ENCODE data around the gene CC2D2B. TPM values are rescaled to one million over a fixed set of nuclear protein-coding genes. Genes with fewer than 3 reads are reported as not detected.

CC2D2B gene
- total RNA-seq, 3 donors from 2014 or later (not counting 1 experiment from before 2014, with no cell fraction given) = 0.14 to 0.68 TPM; not detected in 1

DNA sequence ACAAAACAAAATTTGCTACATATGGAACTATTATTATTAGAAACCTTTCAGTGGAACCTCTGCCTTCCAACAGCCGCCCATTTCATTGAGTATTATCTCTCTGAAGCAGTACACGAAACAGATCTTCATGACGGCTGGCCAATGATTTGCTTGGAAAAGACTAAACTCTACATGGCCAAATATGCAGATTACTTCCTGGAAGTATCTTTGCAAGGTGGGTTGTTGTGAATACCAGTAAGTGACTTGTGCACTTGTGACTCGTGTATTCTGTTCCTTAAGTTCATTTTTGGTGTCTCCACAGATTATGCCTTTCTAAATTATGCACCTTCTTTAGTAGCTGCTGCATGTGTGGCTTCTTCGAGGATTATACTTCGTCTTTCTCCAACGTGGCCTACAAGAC lies 149.0 kb downstream of the CC2D2B start:
- TF ChIP-seq, protein P1, sequence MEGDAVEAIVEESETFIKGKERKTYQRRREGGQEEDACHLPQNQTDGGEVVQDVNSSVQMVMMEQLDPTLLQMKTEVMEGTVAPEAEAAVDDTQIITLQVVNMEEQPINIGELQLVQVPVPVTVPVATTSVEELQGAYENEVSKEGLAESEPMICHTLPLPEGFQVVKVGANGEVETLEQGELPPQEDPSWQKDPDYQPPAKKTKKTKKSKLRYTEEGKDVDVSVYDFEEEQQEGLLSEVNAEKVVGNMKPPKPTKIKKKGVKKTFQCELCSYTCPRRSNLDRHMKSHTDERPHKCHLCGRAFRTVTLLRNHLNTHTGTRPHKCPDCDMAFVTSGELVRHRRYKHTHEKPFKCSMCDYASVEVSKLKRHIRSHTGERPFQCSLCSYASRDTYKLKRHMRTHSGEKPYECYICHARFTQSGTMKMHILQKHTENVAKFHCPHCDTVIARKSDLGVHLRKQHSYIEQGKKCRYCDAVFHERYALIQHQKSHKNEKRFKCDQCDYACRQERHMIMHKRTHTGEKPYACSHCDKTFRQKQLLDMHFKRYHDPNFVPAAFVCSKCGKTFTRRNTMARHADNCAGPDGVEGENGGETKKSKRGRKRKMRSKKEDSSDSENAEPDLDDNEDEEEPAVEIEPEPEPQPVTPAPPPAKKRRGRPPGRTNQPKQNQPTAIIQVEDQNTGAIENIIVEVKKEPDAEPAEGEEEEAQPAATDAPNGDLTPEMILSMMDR (IDR thresholded peaks at IDR 0.05) = no peak
- Histone ChIP-seq H3K27ac (ENCODE audit: low read length) (no peak overlapping the region), H3K4me3 (ENCODE audit: low read length) (no peak overlapping the region), H3K4me1 (ENCODE audit: control insufficient read depth, insufficient read depth, low read length) (no peaks in the 10 kb centered on the region), H3K9me3 (ENCODE audit: control insufficient read depth, insufficient read depth, low read length) (no peaks in the 10 kb centered on the region), H3K27me3 (ENCODE audit: control insufficient read depth, insufficient read depth, low read length) (no peaks in the 10 kb centered on the region), H3K36me3 (ENCODE audit: control insufficient read depth, insufficient read depth, low read length) (peaks cover 38% of the 10 kb centered on the region)
- Mint-ChIP-seq H3K4me1 (peaks cover 15 to 17% of the 10 kb centered on the region in 2 donors), H3K27me3 (ENCODE audit: low read depth in 2 of 2) (no peaks in the 10 kb centered on the region), H3K9me3 (no peaks in the 10 kb centered on the region), H3K27ac (no peak overlapping the region), H3K36me3 (peaks cover 24% of the 10 kb centered on the region), H3K4me3 (no peak overlapping the region)
- intact Hi-C loops (cut with micrococcal nuclease) = no loop called here
- no peak for ATAC-seq
- WGBS (ENCODE audit: insufficient coverage) = 93% methylated on average over 7 of the region's 7 CpGs
- no peak for DNase-seq

DNA sequence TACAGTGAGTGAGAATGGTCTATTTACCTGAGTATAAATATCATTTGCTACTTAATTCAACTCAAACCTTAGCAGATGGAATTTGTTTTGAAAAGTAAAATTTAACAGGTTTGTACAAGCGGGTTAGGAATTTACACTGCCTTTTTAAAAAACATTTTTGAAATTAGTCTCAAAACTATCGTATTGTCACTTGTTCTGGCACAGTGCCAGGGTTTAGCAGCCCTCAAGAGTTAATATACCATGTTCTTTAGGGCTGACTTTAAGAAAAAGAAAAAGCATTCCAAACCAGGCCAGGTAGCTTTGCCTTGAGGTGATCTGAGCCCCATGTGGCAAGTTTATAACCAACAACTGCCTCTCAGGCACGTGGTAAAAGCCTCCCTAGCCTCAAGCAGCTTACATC lies 153.5 kb downstream of the CC2D2B start:
- intact Hi-C loops (cut with micrococcal nuclease) = no loop called here
- ATAC-seq (no peak), DNase-seq (no peak)
- Histone ChIP-seq H3K4me1 (ENCODE audit: control insufficient read depth, insufficient read depth, low read length) (no peaks in the 10 kb centered on the region), H3K9me3 (ENCODE audit: control insufficient read depth, insufficient read depth, low read length) (no peaks in the 10 kb centered on the region), H3K36me3 (ENCODE audit: control insufficient read depth, insufficient read depth, low read length) (peaks cover 35% of the 10 kb centered on the region), H3K27me3 (ENCODE audit: control insufficient read depth, insufficient read depth, low read length) (no peaks in the 10 kb centered on the region), H3K27ac (ENCODE audit: low read length) (no peak overlapping the region), H3K4me3 (ENCODE audit: low read length) (no peak overlapping the region)
- H3K27ac Mint-ChIP-seq = no peak overlapping the region
- H3K4me1 Mint-ChIP-seq = peaks cover 0 to 5% of the 10 kb centered on the region in 2 donors
- H3K9me3 Mint-ChIP-seq = no peaks in the 10 kb centered on the region
- 97% methylated on average over 3 of the region's 3 CpGs for WGBS (ENCODE audit: insufficient coverage)
- no peaks in the 10 kb centered on the region for H3K27me3 Mint-ChIP-seq (ENCODE audit: low read depth in 2 of 2)
- no peak overlapping the region for H3K4me3 Mint-ChIP-seq
- TF ChIP-seq, protein P1 (IDR thresholded peaks at IDR 0.05) = no peak
- peaks cover 24% of the 10 kb centered on the region for H3K36me3 Mint-ChIP-seq

DNA sequence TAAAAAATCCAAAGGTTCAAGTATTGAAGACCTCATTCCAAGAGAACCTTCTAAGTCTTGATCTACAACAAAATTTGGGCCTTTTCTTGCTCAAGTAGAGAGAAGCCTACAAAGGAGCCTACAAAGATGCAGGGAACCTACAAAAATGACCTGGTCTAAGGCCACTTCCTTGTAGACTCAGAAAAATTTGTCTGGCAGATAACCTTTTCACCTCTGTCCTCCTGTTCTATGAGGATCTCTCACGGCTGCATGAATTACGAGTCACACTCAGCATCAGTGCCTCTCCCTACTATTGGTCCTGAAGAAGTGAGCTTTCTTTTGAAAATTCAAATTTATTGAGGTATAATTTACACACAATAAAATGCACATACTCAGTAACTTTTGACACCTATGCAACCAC lies 164.9 kb downstream of the CC2D2B start:
- Histone ChIP-seq H3K9me3 (ENCODE audit: control insufficient read depth, insufficient read depth, low read length) (no peaks in the 10 kb centered on the region), H3K4me1 (ENCODE audit: control insufficient read depth, insufficient read depth, low read length) (no peaks in the 10 kb centered on the region), H3K27ac (ENCODE audit: low read length) (no peak overlapping the region), H3K27me3 (ENCODE audit: control insufficient read depth, insufficient read depth, low read length) (no peaks in the 10 kb centered on the region), H3K4me3 (ENCODE audit: low read length) (no peak overlapping the region), H3K36me3 (ENCODE audit: control insufficient read depth, insufficient read depth, low read length) (no peaks in the 10 kb centered on the region)
- H3K4me1 Mint-ChIP-seq = peaks cover 0 to 9% of the 10 kb centered on the region in 2 donors
- TF ChIP-seq, protein P1 (IDR thresholded peaks at IDR 0.05) = no peak
- H3K27ac Mint-ChIP-seq = no peak overlapping the region
- H3K36me3 Mint-ChIP-seq = no peaks in the 10 kb centered on the region
- no peaks in the 10 kb centered on the region for H3K9me3 Mint-ChIP-seq
- no peaks in the 10 kb centered on the region for H3K27me3 Mint-ChIP-seq (ENCODE audit: low read depth in 2 of 2)
- H3K4me3 Mint-ChIP-seq = no peak overlapping the region
- WGBS (ENCODE audit: insufficient coverage) = 94% methylated on average over 2 of the region's 2 CpGs
- intact Hi-C loops (cut with micrococcal nuclease) = no loop called here
- ATAC-seq (no peak), DNase-seq (no peak)

DNA sequence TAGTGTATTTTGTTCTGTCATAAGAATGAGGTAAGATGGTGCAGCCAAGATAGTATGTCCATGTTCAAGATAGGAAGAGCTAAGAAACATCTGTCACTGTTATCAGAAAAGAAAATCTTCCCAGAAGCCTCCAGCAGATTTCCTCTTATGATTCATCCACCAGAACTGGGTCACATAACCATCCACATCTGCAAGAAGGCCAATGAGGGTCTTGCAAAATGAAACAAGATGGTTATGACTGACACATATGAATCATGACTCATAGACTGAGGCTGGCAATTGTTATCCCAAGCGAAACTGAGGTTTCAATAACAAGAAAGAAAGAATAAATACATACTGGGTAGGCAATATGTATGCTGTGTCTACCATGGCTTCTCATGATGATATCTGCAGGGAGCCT lies 165.9 kb downstream of the CC2D2B start:
- no peak for DNase-seq
- Histone ChIP-seq H3K9me3 (ENCODE audit: control insufficient read depth, insufficient read depth, low read length) (no peaks in the 10 kb centered on the region), H3K4me1 (ENCODE audit: control insufficient read depth, insufficient read depth, low read length) (no peaks in the 10 kb centered on the region), H3K36me3 (ENCODE audit: control insufficient read depth, insufficient read depth, low read length) (no peaks in the 10 kb centered on the region), H3K4me3 (ENCODE audit: low read length) (no peak overlapping the region), H3K27ac (ENCODE audit: low read length) (no peak overlapping the region), H3K27me3 (ENCODE audit: control insufficient read depth, insufficient read depth, low read length) (no peaks in the 10 kb centered on the region)
- ATAC-seq = no peak
- Mint-ChIP-seq H3K4me1 (peaks cover 0 to 12% of the 10 kb centered on the region in 2 donors), H3K9me3 (no peaks in the 10 kb centered on the region), H3K36me3 (no peaks in the 10 kb centered on the region), H3K27ac (no peak overlapping the region), H3K27me3 (ENCODE audit: low read depth in 2 of 2) (no peaks in the 10 kb centered on the region), H3K4me3 (no peak overlapping the region)
- TF ChIP-seq, protein P1 (IDR thresholded peaks at IDR 0.05) = no peak
- WGBS (ENCODE audit: insufficient coverage) = 56% methylated on average over 1 of the region's 1 CpG
- intact Hi-C loops (cut with micrococcal nuclease) = no loop called here

Data from natural killer cell (primary cell).